HepG2 (cell line): ENCODE data around the gene STYXL2. TPM values are rescaled to one million over a fixed set of nuclear protein-coding genes. Genes with fewer than 3 reads are reported as not detected.

Experiments used
- ATF1 ChIP-seq: IDR thresholded peaks from 2 replicates; pipeline ENCODE4 v1.6.1; 2016; ENCODE audit warnings: mild to moderate bottlenecking, control low read depth
- E2F2 ChIP-seq: sonication (generic); formaldehyde crosslinking; IDR thresholded peaks from 2 replicates; pipeline ENCODE4 v1.4.0; 2020; ENCODE audit warnings: missing genetic modification reagents, borderline replicate concordance
- GPN1 ChIP-seq: sonication (generic); formaldehyde crosslinking; IDR thresholded peaks from 2 replicates; pipeline ENCODE4 v1.5.1; 2020; ENCODE audit warnings: missing genetic modification reagents, borderline replicate concordance
- MXI1 ChIP-seq: IDR thresholded peaks from 3 replicates; pipeline ENCODE4 v1.6.1; 2012; ENCODE audit warnings: low read depth, low read length, inconsistent platforms, borderline replicate concordance
- MYNN ChIP-seq: sonication (generic); formaldehyde crosslinking; IDR thresholded peaks from 2 replicates; pipeline ENCODE4 v1.4.0; 2020; ENCODE audit warnings: mild to moderate bottlenecking, low read depth, missing genetic modification reagents
- SP140L ChIP-seq: sonication (generic); formaldehyde crosslinking; IDR thresholded peaks from 2 replicates; pipeline ENCODE4 v1.4.0; 2020; ENCODE audit warnings: missing genetic modification reagents, borderline replicate concordance
- WIZ ChIP-seq: sonication (generic); formaldehyde crosslinking; IDR thresholded peaks from 2 replicates; pipeline ENCODE4 v1.5.1; 2020; ENCODE audit warnings: mild to moderate bottlenecking, missing genetic modification reagents
- ZNF318 ChIP-seq: sonication (generic); formaldehyde crosslinking; IDR thresholded peaks from 2 replicates; pipeline ENCODE4 v1.4.0; 2020; ENCODE audit warnings: mild to moderate bottlenecking, missing genetic modification reagents
- ZNF724P ChIP-seq: sonication (generic); formaldehyde crosslinking; IDR thresholded peaks from 2 replicates; pipeline ENCODE4 v1.8.0; 2022; ENCODE audit warnings: missing genetic modification reagents, borderline replicate concordance
- polyA plus RNA-seq, 8 experiments: library from polyadenylated mRNA; depleted of rRNA in 3 of 8; stranded (reverse) in 7 of 8; unstranded in 1 of 8; fragments of >200 nt; fragmentation: Illumina TruSeq in 4 of 8; extraction: Trizol in 4 of 8; gene quantifications; 2 replicates each; pipeline versions ENCODE4 v1.2.1 to v1.2.3, GENCODE V29; 2011 to 2016; ENCODE audit warnings: low read depth in 4 of 8, missing spikeins in 1 of 8, mixed read lengths in 1 of 8; ENCODE audit not compliant: insufficient read depth in 1 of 8
- total RNA-seq, 5 experiments: library from RNA; depleted of rRNA; stranded (reverse); fragments of >200 nt; fragmentation: Illumina TruSeq; extraction: Trizol; gene quantifications; 2 replicates each; pipeline ENCODE4 v1.2.3, GENCODE V29; 2016; ENCODE audit warnings: low read depth in 1 of 5
- TF ChIP-seq, protein P1 (sequence below): sonication (generic); formaldehyde crosslinking; IDR thresholded peaks from 2 replicates; pipeline ENCODE4 v1.8.0; 2022; ENCODE audit warnings: mild to moderate bottlenecking, missing genetic modification reagents, moderate library complexity

The STYXL2 gene
- total and polyA plus RNA-seq, 2 of the 13 experiments (the other 11 are each of a cell fraction or from before 2014, with no cell fraction given): not detected

DNA sequence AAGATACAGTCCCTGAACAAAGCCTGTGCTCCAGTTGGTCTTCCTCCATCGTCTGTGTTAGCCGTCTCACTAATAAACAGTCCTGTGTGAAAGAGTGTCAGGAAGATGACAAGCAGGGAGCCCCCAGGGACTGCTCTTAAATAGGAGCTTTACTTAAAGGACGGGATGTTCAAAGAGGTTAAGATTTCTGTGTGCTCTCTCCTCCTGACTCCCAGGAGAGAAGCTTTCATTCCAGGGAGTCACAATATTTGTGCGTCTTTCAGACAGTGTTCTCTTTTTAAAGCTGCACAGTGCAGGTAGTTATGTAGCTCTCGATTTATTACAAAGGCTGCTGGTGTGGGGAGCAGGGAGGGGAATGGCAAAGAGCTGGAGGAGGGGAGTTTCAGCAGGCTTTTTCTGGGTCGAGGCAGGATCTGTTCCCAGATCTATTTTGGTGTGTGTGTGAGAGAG, 43.5 kb downstream of the STYXL2 start (continued):
- no peak for TF ChIP-seq ZNF318 (CRISPR knock-in tag)
- no peak for TF ChIP-seq MXI1
- TF ChIP-seq SP140L (CRISPR knock-in tag): no peak
- TF ChIP-seq, protein P1, sequence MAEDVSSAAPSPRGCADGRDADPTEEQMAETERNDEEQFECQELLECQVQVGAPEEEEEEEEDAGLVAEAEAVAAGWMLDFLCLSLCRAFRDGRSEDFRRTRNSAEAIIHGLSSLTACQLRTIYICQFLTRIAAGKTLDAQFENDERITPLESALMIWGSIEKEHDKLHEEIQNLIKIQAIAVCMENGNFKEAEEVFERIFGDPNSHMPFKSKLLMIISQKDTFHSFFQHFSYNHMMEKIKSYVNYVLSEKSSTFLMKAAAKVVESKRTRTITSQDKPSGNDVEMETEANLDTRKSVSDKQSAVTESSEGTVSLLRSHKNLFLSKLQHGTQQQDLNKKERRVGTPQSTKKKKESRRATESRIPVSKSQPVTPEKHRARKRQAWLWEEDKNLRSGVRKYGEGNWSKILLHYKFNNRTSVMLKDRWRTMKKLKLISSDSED (CRISPR knock-in tag): no peak
- TF ChIP-seq ZNF724P (CRISPR knock-in tag): no peak
- no peak for TF ChIP-seq GPN1 (CRISPR knock-in tag)
- TF ChIP-seq E2F2 (CRISPR knock-in tag): no peak
- no peak for TF ChIP-seq WIZ
- TF ChIP-seq ATF1 (CRISPR knock-in tag): no peak
- no peak for TF ChIP-seq MYNN (CRISPR knock-in tag)
